Stimulated activated CD4-positive, alpha-beta T cell treated with anti-CD3 and anti-CD28 coated beads, TNF-alpha, amount 100 ng/mL, for 4 hours (primary cell): ENCODE results near the gene AKAP13.

Experiments
- DNase-seq, 3 experiments: peaks; one replicate each; pipeline ENCODE4 v3.0.0-alpha.2; 2020; ENCODE audit warnings: low read depth in 3 of 3

Gene AKAP13

DNA sequence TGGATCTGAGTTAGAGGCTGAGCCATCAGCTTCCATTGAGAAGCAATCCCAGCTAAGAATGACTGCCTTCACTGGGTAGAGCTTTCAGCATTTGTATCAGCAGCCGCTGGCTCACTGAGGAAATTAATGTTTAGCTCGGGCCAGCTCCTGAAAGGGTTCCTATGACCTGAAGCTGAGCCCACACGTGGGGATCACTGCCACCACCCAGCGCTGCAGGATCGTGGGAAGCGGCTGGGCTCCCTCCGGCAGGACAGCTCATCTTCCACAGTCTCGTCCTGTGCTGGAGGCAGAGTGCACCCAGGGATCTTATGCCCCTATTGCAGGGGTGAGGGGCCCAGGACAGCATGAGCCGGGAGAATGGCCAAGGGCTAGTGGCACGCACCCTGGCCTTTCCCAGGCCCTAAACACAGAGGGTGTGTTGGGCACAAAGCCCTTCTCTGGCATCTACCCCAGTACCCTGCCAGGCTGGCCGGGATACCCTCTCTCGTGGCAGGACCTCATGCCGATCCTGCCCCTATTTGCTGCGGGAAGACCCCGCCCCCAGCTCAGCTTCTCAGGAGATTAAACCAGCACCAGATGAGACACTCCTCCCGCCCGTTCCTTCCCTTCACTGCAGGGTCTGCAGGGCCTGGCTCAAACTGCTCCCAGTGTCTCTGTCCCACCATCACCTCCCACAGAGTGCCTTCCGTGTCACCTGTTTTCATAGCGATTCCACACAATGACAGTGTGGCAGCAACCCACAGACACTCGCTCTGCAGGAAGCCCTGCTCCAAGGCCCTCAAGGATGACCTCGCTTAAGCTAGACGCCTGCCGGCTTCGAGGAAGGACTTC is 385.8 kb downstream of the AKAP13 start:
- no peak for DNase-seq

DNA sequence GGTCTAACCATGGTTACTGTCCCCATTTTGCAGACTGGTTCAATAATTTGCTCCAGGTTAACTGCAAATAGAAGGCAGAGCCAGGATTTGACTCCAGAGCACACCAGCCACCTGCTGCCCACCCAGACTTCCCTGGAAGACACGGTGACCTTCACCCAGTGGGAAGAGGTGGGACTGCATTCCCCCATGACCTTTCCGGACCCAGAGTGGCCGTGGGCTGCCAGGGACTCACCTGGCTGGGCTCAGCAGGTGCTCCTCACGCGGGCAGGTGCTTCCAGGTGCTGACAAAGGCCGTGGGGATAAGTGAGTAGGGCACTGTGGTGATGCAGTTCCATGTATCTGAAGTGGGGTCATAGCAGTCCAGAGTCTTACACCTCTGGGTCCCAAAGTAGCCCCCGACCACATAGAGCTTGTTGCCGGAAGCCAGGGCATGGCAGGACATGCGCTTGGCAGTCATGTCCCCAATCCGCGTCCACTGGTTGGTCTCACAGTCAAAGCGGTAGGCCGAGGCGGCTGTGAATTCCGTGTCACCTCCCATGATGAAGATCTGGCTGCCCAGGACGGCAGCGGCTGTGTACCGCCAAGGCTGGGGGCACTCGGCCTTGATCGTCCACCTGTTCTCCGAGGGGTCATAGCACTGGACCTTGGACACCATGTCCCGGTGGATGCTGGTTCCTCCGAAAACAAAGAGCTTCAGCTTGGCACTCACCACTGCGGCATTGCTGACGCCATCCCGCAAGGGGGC is 387.6 kb downstream of the AKAP13 start:
- DNase-seq, result no peak

- DNase-seq, result no peak
Measured at GRCh38 chr15:85768595-85769168, 388.3 kb downstream of the AKAP13 start.

- no peak for DNase-seq
Measured at GRCh38 chr15:85769182-85769900, 388.9 kb downstream of the AKAP13 start.

DNA sequence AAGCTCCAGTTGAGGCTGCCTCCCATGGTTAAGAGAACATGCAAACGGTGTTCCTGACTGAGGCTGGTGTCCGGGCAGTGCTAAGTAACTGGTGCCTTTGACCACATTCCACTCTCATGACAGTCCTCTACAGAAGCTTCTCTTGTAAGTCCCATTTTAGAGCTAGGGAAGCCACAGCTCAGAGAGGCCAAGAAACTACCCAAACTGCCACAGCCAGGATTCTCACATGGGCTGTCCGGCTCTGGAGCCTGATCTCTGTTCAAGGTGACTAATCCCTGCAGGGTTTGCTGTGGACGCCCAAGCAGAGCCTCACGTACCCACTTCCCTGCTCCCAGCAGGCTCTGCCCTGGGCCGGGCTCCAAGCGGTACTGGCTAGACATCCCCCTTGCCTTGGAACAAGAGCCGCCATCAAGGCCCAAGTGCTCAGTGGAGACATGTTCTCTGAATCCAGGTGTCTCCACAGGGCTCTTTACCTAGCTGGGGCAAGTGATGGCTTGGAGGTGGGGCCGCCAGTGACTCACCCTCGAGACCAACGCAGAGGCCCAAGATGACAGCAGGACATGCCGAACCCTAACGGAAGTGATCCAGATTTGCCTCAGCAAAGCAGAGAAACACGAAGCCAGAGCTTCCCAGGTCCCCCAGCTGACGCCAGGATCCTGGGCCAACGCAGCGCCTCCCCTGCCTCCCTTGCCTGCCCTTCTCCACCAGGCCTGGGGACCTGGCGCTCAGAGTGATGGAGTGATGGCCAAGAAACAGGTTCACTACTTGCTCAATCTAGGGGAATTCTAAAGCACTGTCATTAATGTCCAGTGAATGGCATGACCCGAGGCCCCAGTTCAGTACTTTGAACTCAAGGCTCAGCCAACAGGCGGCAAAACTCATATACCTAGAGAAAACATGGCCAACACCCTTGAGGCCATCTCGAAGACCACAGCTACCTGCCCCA is 390.0 kb downstream of the AKAP13 start:
- no peak for DNase-seq

- DNase-seq, result no peak
Measured at GRCh38 chr15:85771271-85771670, 390.9 kb downstream of the AKAP13 start.

GRCh38 chr15:85771781-85772445 is 391.5 kb downstream of the AKAP13 start:
- no peak for DNase-seq

DNA sequence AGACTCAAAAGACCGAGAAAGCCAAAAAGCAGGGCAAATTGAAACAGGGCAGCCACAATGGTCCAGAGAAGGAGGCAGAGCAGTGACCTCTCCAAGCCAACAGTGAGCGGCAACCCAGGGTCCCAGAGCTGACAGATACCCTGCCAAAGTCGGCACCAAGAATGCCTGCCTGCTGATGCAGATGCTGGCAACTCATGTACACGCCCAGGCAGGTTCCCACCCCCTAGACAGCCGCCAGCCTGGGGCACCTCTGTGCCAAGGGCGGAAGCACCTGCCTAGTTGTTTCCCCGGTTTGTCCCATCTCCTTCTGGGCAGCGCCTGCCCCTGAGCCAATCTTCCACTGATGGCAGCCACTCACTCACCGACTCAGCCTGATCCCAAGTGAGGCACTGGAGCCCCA is 392.3 kb downstream of the AKAP13 start:
- DNase-seq, result no peak

DNA sequence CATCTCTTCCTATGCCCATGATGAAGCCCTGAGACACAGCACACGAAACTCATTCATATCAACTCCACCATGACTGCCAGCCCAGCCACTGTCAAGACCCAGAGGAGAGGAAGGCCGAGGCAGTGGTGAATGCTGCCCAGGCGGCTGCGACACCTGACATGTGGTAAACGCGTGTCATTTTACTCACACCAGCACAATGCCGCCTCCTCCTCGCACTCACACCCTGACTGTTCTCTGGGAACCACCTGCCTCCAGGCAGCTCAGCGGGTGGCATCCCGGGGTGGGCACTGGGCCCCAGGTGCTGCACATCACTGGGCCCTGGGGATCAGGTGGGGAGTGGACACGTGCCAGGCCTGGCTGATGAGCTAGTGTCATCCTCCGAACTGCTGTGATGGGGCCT is 392.8 kb downstream of the AKAP13 start:
- no peak for DNase-seq

- DNase-seq, result no peak
Measured at GRCh38 chr15:85773970-85774369, 393.6 kb downstream of the AKAP13 start.

DNA sequence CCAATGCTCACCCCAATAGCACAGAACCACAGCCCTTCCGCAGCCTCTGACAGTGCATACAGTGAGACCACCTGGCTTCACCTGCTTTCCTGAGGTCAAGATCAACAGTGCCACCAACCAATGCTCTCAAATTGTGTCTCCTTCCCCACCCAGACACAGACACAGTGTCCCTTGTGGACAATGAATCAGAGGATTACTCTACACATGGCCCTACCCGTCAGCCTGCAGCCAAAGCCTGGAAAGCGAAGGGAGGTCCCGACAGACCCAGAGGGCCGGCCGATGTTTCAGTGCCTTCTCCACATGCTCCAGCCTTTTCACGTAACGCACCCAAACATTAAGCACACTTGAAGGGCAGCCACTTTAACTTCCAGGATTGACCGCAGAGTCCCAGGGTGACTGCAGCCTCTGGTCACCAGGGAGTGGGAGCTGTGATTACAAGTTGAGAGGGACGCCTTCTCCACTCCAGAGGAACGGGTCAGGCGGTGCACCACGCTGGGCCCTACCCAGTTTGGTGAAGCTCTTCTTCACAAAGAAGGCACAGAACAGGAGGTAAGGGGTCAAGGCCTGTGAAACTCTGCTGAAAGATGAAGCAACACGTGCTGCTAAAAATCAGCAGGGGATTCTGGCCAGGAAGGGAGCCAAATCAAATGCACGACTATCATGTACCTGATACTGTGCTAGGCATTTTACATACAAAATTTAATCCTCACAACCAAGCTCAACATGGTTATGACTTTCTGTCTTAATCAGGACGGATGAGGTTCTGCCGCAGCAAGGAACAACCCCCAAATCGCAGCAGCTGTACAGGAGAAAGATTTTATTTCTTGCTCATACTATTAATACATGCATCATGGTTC is 397.1 kb downstream of the AKAP13 start:
- no peak for DNase-seq

- no peak for DNase-seq
Measured at GRCh38 chr15:85778107-85778776, 397.8 kb downstream of the AKAP13 start.

DNA sequence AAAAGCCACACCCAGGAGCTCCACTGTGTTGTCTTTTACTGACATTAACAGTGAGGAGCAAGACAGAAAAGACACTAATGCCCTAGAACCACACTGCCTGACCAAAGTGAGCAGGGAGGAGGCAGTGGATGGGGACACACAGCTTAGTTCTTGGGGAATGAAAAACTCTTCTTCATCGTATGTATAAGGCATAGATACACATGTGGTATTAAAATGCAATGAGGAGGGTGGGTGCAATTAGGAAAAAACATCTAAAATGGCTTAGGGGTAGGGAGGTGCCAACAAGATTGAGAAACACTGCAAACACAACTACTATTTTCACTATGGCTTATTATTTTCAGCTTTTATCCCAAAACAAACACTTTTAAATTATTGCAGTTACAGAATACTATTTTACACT is 398.8 kb downstream of the AKAP13 start:
- no peak for DNase-seq

DNA sequence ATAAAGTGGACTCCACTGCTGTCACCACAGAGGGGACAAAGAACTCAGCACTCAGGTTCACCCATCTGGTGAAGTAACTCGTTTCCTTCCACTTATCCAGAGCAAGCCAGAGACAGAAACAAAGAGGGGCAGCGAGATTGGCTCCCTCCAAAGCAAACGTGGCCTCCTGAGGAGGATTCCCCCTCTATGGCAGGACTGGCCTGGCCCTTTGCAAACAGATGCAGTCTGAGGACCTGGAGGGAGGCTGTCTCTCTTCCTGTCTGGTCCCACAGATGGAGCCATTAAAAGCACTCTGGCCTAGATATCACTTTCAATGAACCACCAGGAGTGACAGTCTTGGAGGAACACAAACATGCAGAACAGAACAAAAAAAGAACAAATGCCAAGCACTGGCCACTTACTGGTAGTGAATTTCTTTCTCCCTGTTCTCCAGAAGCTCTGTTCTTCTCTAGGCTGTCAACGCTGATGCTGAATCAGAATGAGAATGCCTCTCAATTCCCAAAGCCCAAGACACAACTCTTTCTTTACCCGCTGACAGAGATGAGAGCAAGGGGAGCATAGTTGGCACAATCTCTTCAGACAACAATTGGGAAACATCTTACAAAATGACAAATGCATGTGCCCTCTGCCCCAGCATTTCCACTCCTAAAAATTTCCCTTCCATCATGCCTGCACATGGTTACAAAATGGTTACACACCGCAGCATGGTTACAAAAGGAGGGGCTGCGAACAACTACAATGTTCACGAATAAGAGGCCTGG is 400.0 kb downstream of the AKAP13 start:
- DNase-seq, result no peak

DNA sequence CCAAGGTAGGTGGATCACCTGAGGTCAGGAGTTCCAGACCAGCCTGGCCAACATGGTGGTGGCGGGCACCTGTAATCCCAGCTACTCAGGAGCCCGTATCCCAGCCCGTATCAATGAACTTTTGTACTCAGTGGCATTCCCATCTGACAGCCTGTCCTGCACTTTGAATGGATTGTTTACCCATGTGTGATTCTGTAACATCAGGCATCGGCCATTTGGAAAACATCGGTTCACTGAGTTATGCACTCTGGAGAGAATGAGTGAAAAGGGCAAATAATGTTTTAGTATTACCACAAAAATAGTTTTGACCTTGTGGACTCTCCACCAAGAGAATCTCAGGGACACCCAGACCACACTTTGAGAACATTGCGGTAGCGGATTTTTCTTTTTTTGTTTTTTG is 400.7 kb downstream of the AKAP13 start:
- DNase-seq, result no peak

GRCh38 chr15:85782064-85782463 is 401.7 kb downstream of the AKAP13 start:
- no peak for DNase-seq

DNA sequence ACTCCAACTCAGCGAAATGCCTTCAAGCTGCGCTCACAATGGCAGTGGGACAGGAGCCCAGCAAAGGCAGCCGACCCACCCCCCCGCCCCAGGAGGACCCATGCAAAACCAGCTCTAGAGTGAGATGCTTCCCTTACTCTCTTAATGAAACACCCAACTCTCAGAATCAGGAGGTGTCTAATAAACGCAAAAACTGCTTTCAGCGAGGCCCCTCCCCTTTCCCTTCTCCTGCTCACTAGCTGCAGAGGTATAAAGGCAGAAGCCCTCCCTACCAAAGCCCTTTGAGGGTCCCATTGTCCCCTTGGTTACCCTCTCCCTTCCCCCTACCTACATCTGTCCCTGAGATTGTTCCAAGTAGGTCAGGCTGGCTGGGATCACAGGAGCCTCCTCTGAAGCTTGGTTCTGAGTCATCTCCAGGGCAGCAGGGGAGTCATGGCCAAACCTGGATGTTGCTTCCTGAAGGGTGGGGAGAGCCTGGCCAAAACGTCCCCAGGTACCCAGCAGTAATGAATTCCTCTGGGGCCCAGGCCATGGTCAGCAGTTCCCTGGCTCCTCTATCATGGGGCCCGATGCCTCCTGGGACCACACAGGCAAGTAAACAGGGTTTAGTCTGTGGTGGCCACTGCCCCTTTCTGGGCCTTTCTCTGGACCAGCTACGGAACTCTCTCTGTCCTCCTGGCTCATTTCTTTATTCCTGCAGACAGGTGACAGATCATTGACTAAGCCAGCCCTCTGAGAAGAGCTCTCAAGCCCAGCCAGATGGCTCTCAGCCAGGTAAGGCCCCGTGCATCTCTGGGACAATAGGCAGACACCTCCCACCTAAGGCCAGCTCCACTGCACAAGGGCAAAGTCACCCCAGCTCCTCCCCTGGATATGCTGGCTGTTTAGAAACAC is 405.7 kb downstream of the AKAP13 start:
- DNase-seq, result no peak
